GM18520 (cell line): ENCODE data around the gene MAP2K5.

Experiments used
- ATAC-seq: cut with Tn5 transposase; IDR thresholded peaks from one replicate; pipeline ENCODE4 v1.9.1; 2021; ENCODE audit not compliant: unreplicated experiment

The MAP2K5 gene

DNA sequence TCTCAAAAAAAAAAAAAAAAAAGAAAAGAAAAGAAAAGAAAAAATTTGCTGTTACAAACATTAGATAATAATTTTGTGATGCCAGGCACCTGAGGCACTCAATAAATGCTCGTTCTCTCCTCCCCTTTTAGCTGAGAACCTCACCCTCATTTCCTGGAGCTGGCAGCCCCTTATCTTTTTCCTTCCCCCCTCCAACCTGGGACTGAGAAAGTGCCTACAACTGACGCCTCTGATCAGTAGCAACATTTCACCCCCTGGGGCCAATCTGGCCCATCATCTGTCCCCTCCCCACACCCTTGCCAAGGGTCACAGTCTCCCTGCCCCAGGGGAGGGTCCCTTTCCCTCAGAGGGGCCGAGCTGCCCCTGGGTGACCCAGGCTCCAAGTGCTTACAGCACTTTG, 309.9 kb downstream of the MAP2K5 start:
- no peak for ATAC-seq

DNA sequence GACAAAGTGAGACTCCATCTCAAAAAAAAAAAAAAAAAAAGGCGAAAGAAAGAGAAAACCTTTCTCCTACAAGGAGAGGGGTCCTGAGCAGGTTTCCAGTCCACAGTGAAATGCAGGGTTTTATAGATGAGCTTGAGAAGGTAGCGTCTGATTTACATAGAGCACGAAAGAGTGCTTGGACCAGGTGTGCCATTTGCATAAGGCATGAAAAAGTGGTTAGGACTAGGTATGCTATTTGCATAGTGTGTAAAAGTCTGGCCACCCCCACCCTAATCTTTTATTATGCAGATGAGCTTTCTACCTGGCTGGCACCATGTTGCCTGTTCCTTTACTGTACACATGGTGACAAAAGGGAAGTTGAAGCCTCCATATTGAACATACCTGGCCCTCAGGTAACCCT, 311.0 kb downstream of the MAP2K5 start:
- ATAC-seq = no peak

DNA sequence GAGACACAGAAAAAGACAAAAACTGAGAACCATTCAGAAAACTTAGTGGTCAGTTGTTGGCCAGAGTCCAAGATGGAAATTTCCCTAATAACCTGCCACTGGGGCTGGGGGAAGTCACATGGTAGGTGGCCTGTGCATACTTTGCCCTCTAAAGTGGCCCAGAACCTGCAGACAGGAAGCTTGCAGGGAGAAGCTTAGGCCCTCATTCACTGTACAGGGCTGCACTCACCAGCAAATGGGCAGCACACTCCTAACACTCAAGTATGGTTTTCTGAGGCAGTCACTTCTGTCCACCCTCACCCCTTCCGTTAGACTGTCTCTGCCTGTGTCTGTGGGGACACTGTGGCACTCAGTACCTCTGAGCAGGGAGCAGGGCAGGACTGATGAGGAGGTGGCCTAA, 311.9 kb downstream of the MAP2K5 start:
- no peak for ATAC-seq

DNA sequence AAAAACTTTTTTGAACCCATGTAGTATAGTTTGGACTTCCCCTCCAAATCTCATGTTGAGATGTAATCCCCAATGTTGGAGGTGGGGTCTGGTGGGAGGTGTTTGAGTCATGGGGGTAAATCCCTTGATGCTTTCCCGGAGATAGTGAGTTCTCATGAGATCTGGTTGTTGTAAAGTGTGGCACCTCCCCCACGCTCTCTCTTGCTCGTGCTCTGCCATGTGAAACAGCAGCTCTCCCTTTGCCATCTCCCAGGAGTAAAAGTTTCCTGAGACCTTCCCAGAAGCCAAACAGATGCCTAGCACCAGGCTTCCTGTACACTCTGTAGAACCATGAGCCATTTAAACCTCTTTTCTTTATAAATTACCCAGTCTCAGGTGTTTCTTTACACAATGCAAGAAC, 313.3 kb downstream of the MAP2K5 start:
- ATAC-seq = no peak
